HG03571 (cell line): ENCODE results near the gene FREM1.

ENCODE experiments used
- ATAC-seq: cut with Tn5 transposase; IDR thresholded peaks from one replicate; pipeline ENCODE4 v1.9.1; 2021; ENCODE audit not compliant: unreplicated experiment

The FREM1 gene

DNA sequence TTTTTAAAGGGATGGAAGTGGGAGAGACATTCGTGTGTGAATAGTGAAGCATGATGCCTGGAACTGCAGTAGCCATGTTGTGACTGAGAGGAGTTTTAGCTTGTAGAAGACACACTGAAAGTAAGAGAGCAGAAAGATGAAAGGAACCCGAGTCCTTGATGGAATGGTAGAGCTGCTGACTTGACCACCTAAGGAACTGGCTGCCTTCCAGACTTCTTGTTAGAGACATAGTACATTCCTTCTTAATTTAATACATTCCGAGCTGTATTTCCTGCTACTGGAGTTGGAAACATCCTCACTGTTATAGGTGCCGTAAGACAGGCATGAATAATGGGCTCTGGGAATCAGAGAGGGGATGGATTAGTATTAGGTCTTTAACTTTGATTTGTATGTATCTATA, 195.1 kb downstream of the FREM1 start:
- no peak for ATAC-seq

- ATAC-seq, result no peak
These were observed 197.0 kb downstream of the FREM1 start for GRCh38 chr9:14713187-14713767.

DNA sequence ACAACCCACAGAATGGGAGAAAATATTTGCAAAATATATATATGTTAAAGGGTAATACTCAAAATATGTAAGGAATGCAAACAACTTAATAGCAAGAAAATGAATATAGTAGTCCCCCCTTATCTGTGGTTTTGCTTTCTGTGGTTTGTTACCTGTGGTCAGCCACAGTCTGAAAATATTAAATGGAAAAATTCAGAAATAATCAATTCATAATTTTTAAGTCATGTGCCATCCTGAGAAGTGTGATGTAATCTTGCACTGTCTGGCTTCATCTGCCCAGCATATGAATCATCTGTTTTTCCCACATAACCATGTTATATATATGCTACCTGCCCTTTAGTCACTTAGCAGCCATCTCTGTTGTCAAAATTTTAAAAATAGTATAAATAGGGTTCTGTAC, 199.4 kb downstream of the FREM1 start:
- no peak for ATAC-seq

- ATAC-seq, result no peak
These were observed 203.6 kb downstream of the FREM1 start for GRCh38 chr9:14706530-14707140.

DNA sequence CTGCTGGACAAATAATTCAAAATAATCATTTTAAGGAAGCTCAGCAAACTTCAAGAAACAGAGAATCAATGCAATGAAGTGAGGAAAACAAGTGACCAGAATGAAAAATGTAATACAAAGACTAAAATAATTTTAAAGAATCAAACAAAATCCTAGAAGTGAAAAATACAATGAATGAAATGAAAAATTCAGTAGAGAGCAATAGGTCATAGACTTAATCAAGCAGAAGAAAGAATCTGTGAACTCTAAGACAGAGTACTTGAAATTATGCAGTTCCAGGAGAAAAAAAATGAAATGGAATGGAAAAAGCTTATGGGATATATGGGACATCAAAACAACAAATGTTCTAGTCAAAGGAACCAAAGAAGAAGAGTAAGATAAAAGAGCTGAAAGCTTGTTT, 205.1 kb downstream of the FREM1 start:
- ATAC-seq, result no peak

DNA sequence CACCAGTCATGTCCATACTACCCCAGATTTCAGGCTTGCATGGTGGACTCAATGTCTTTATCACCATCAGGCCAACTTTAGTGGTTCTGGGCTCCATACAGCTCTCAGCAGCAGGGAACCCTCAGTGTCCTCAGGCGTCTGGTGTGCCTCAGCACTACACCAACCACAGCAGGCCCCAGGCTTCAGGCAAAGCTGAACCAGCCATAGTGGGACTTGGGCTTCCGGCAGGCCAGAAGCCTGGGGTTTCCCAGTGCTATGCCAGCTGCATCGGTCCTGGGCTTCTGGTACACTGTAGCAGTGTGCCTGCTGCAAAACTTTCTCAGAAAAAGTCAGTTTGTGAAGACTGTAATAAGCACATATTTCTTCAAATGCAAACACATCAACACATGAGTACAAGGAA, 205.9 kb downstream of the FREM1 start:
- no peak for ATAC-seq

DNA sequence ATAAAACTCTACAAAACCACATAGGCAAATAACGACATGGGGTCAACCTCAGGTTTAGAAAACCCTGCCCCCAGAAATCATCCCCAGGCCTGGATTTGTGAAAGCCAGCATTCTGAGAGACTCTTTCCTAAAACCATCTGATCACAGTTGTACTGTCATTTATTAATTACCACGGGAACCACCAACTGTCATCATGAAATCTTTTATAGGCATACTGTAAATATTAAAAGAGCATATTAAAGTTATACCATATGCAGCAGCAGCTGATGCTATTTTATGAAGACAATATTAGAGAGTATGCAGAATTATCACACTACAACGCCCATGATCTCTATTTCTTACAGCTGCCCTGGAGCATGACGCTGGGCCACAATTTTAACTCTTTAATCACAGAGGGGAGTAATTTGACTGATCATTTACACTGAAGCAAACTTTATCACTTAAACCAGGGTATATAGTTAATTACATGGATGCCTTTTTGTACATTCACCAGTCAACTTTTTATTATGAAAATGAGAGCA, 208.0 kb downstream of the FREM1 start:
- ATAC-seq, result no peak

DNA sequence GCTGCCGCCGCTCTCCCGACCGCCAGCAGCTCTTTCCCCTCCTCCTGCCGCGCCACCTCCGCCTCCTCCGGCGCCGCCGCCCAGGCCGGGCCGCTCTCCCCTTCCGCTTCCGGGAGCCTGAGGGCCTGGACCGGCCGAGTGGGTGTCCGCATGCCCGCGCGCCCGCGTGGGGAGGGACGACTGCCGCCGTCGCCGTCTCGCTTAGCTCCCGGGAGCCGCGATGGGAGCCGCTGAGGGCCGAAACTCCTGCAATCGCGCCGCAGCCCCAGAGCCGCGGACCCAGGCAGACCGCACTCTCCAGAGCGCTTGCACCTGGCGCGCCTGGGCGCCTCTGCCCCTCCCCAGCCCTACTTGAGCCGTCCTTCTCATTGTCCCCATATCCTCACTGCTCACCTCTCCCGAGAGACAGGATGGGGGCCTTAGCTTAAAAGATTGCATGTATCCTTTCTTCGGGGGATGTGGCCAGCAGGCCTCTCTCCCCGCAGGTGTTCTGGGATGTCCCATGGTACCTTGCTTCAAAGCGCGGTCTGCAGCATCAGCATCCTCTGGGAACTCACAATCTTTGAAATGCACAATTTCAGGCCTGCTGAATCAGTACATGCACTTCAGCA, 216.9 kb downstream of the FREM1 start, which contains the start of gene ZDHHC21:
Gene ZDHHC21, minus strand, starts transcription at position 182 of the 611 bp plus-strand sequence. CDS start 19,092 bp downstream, outside the sequence.
- ATAC-seq, result peak; percentile 92

DNA sequence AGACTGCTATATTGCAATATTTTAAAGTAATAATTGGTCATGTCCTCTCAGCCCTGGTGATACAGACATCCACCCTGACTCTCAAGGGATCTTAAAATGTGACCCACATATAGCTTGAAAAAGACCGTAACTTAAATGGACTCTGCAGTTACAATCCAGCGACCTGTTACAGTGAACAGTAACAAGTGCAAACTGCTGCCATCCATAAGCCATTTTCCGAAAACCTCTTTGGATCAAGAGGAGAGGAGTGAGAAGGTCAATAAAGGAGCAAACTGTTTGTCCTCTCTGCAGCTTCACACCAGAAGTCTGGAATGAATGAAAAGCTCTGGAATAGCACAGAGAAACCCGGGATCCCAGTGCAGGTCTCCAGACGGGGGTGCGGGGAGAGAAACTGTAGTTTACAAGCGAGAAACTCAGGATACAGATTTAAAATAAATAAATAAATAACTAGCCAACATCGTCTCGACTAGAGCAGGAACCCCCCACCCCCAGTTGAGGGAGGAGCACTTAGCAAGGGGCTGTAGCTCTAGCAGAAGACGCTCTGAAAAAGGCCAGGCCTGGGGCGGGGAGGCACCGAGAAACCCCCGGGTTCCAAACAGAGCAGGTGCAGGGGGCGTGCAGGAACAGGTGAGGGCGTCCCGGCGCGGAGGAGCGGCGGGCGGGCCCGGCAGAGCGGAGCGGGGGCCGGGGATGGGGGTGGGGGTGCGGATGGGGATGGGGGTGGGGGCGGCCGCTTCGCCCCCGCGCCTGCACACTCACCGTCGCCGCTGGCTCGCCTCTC, 217.6 kb downstream of the FREM1 start:
- ATAC-seq, result peak; percentile 42

DNA sequence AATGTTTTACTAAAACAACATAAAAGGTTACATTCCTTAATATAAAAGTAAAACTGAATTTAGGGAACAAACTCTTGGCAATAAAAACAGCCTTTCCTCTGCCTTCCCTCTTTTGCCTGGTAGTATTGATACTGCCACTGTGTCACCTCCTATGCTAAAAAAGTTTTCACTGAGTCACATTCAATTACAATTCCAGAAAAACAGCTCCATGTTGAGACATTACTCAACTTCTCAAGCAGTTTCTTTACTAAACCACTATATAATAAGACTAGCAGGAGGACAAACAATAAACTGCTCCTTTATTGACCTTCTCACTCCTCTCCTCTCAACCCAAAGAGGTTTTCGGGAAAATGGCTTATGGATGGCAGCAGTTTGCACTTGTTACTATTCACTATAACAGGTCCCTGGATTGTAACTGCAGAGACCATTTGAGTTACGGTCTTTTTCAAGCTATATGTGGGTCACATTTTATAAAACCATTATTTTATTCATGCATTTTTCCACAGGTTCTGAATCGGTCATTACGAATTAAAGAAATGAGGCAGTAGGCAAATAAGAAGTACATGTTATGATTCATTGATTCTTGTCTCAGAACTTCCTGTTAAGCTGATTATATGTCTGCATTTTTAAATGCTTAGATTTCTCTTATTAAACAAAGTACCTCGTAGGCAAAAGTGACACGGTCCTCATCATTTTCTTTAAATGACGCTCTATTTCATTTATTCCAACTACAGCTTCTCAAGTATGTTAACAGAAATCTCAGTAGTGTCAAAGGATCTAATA, 219.1 kb downstream of the FREM1 start:
- ATAC-seq, result no peak

DNA sequence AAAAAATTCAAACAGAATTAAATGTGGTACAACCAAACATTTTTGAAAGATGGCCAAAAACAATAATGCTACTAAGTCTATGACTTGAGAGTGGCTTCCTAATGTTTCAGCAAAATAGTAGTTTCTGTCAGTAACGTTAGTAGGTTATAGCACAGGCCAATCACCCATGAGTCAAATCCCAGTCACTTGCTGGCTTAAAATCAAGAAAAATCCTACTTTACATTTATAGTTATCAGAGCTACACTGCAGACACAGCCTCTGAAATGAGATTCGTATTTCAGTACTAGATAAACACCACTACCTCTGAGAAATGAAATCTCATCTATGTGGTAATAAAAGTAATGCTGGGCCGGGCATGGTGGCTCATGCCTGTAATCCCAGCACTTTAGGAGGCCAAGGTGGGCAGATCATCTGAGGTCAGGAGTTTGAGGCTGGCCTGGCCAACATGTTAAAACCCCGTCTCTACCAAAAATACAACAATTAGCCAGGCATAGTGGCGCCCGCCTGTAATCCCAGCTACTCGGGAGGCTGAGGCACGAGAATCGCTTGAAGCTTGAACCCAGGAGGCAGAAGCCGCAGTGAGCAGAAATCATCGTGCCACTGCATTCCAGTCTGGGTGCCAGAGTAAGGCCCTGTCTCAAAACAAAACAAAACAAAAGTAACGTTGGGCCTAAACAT, 223.0 kb downstream of the FREM1 start:
- no peak for ATAC-seq

DNA sequence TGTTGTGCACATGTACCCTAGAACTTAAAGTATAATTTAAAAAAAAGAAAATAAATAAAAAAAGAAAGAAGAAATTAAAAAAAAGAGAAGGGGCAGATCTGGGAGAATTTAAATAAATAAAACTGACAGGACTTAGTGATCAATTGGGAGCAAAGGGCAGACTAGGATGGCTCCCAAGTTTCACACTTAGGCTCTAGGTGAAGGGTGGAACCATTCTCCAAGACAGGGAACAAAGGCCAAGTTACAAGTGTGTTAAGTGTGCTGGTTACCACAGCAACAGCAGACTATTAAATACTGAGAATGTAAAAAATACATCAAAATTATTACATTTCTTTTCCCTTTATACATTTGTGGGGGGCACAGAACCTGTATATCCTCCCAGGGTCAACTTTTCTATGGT, 224.1 kb downstream of the FREM1 start:
- no peak for ATAC-seq
